IPS DF 4.7 (cell line): ENCODE results near the gene JARID2.

Experiments
- DNase-seq: peaks from one replicate; pipeline ENCODE4 v3.0.0-alpha.2; 2013; ENCODE audit warnings: low spot score; ENCODE audit errors: extremely low read depth

The JARID2 gene

DNA sequence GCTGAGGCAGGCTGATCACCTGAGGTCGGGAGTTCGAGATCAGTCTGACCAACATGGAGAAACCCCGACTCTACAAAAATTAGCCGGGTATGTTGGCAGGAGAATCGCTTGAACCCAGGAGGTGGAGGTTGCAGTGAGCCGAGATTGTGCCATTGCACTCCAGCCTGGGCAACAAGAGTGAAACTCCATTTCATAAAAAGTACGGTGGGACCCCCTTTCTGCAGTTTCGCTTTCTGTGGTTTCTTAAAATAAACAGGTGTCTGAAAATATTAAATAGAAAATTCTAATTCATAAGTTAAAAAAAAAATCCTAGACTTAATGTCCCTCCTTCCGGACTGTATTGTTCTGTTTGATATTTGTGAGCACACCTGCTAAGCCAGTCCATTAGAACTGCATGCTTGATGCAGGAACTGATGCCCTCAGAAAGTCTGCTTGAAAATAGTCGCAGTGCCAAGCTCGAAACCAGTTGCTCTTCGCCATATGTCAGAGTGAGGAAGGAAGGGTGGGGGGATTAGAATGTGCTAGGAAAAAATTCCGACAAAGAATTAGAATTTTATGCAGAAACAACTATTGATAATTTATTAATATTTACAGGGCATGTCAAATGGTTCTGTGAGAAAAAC, 85.9 kb downstream of the JARID2 start:
- DNase-seq = no peak

DNA sequence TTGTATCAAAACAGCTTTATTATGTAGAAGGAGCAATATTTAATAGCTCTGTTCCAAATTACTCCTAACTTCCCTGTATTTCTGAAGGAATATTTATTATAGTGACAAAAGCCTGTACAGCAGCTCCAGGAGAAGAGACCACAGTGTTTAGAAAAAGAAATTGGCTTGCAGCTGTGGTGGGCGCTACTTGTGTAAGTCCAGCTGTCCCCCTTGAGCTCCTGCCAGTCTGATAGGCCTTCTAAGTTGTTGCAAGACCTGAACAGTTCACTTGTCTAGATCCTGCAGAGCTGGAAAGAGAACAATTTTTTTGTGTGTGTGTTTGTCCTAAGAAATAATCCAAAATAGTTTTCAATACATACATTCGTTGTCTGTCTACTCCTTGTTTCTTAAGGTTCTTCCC, 86.6 kb downstream of the JARID2 start:
- no peak for DNase-seq

DNA sequence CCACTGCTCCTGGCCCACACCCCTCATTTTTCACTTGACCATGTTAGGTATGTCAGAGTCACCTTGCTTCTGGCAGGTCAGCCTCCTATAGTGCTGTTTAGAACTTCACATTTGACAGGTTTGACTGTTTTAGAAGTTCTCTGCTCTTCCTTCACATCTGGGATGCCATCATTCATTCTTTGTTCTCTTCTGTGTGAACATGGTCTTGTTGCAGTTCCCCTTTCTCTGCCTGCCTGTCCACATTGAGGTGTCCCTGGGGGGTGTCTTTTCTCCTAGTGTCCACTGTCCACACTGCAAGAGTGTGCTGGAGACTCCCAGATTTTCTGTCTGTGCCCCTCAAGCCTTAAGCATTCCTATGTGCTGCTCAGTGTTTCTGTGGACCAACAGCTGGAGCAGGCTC, 89.5 kb downstream of the JARID2 start:
- no peak for DNase-seq

DNA sequence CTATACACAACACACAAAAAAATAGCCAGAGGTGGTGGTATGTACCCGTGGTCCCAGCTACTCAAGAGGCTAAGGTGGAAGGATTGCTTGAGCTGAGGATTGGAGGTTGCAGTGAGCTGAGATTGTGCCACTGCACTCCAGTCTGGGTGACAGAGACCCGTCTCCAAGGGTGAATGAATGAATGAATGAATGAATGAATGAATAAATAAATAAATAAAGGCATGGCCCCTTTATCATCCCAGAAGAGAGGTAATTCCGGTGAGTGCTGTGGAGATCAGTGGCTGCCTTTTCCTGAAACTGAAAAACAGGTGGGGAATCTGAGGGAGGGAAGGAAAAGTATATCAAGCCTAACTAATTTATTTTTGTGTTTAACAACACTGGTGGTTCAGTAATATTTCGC, 90.0 kb downstream of the JARID2 start:
- no peak for DNase-seq

DNA sequence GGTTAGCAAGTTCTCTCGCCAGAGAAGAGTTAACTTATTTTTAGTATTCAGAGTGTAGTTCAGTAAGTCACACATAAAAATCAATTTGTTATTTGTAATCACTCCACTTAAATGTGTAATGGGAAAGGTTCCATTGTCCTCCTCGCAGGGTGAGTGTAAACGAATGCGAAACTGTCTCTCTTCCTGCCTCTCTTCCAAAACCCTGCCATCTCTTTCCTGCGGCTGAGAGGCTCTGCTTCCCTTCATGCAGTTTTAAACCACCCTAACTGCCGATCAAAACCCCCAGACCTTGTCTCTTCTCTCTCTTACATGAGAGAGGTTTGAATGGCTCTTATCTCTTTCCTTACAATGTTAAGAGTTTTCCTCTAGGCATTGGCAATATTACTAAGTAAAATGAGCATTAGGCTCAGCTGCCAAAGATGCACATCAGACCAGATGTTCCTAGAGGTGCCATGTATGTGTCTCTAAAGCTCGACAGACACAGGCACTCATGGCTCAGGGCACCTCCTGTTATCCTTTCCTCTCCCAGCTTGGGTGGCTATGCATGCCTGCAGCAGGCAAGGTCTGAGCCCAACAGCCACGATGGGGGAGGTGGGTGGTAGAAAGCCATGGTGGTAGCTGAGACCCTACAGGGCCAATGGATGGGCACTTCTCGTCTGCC, 91.2 kb downstream of the JARID2 start:
- no peak for DNase-seq

DNA sequence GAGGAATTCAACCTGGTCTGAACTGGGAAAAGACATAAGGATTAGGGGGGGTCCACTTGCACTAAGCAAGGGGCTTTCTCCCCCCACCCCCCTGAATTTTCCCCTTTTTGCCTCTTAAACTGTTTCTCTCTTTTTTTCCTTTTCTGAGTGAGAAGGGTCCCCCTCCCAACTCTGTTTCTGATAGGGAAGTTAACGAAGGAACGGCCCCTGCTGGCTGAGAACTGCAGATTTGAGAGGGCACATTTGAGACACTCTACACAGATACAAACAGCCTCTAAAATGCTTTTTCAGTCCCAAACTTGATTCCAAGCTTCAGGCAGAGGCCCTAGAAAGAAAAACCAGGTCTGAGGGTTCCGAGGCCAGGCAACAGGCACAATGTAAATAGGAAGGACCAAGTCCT, 91.7 kb downstream of the JARID2 start:
- no peak for DNase-seq

DNA sequence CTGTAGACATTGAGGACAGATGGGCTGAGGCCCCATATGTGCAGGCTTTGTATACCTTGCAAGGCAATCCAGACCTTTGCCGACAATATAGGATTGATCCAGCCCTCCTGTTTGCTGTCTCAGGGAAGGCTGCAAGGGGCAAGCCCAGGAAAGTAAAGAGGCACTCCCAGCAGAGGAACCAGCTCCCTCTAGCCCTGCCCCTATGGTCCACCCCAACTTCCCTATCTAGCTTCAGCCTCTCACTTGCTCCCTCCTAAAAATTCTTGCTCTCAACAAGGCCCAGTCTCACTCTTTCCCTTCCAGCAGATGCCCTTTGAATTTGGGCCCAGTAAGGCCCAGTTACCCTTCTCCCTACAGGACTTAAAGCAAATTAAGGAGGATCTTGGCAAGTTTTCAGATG, 92.6 kb downstream of the JARID2 start:
- DNase-seq = no peak

DNA sequence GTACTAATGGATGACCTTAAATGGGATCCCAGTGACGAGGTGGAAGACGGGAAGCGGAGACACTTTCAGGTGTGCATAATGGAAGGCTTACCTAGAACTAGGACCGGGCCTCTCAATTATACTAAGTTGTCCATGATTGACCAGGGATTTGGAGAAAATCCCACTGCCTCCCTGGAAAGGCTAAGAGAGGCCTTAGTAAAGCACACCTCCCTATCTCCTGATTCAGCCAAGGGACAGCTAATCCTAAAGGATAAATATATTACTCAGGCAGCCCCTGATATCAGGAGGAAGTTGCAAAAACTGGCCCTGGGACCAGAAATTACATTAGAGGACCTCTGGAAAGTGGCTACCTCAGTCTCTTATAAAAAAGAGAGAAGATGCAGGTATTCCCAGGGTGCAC, 93.2 kb downstream of the JARID2 start:
- no peak for DNase-seq

DNA sequence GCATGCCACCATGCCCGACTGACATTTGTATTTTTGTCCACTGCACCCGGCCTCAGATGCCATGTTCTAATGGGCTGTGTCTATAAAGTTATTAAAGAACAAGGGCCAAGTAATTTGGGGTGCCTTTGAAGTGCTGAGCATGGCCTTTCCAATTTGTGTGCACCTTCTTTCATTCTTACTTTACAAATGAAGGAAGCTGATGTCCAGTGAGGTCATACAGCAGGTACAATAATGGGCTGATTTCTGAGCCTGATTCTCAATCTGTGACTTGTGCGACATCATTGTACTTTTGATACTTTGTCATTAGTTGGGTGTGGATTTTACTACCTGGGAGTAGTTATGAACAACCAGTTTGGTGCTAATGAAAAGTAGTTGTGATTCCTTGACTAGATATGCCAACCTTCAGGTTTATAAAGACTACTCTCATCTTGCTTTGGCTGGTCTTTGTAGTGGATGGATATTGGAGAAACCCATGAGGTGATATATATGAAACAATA, 94.3 kb downstream of the JARID2 start:
- DNase-seq = no peak

DNA sequence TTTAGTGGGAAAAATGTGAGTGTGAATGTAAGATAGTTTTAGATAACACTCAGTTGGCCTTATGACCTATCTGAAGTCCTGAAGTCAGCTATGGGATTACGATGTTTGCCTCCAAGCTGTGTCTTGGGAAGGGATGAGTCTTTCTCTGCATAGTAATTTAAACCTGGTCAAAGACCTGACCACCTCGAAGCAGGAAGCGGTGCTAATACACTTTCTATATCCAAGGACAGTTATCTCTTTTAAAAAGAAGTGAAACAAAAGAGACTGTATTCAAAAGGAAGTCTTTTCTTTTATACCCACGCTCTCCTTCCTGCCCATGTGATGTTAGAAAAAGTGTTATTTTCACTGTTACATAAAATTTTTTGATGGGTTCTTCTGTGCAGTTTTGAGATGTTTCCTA, 94.9 kb downstream of the JARID2 start:
- no peak for DNase-seq

DNA sequence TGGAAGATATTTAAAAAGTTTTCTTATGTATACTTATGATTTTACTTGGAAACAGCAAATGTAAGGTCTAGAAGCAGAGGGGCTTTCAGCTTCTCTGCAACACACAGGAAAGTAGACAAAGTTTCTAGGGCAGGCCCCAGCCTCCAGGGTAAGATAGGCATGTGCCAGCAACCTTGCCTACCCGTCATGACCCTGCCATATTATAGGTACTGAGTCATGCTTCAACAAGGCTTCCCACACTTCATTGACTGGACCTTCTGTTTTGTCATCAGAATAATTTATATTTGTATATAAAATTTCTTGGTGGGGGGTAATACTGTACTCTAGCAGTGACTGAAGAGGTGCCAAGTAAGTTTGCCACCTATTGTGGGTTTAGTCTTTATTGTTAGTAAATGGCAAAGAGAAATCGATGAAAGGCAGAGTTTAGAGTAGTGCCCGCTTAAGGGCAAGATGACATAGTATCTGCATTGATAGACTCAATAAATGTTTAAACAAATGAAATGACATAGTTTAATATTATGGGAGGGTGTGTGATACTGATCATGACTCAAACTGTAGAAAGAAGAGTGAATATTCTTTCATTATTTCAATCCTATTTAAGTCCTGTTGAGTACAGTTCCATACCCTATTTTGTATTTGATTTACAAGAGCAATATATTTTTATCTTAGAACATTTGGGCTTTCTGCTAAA, 95.6 kb downstream of the JARID2 start:
- DNase-seq = no peak

DNA sequence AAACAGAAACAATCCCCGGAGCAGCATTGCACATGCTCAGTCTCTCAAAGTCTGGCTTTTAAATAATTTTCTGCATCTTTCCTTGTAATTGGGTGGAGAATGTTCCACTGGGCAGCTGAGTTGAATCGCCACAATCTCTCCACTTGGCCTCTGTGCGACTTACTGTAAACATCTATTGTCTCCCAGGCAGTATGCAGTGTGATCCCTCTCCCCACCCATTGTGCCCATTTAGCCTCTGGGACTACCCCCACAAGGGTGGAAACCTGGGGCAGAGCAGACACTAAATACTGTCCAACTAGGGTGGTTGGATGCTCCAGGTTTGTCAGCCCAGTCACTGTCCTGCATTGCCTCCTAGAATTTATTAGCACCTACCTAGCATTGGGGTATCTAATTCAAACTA, 96.2 kb downstream of the JARID2 start:
- no peak for DNase-seq

DNA sequence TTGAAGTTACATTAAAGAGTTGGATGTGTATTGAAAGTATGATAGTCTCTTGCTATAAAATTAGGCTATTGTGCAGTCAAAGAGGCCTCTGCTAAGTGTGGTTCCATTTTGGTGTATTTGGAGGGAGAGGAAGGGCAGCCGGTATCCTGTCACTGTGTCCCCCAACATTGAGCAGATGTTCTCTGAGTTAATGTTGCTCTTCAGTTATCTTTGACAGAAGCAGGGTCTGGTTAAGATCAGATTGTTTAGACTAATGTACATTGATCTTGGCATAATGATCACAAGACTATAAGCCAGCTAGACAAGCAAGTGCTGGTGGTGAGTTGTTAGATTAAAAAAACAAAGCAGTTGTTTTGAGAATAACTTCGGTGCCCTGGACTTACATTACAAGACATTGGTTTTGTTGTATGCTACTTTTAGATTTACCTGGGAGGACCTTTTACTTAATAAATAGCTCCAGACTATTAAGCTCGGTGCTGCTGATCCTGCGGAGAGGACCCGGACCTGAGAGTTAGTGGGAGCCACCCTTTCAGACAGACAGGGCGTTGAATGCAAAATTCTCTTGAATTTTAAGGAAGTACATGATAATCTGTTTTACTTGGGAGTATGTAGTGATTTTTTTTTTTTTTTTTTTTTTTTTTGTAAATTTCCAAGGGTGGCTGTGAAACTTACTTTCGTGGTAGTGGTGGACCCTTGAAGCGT, 97.8 kb downstream of the JARID2 start:
- no peak for DNase-seq

DNA sequence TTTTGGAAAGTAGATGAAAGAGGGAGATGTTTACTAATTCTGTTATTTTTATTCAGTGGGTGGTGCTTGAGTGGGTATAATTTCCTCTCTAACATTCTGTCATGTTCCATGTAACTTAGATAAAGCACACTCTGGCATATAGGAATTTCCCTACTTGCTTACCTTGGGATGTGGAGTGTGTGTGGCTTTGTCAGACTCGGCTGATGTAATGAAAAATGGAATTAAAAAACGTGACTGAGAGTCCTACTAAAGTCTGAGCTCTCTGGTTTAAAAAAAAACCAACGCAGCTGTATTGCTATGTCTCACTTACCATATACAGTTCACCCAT, 98.3 kb downstream of the JARID2 start:
- no peak for DNase-seq

DNA sequence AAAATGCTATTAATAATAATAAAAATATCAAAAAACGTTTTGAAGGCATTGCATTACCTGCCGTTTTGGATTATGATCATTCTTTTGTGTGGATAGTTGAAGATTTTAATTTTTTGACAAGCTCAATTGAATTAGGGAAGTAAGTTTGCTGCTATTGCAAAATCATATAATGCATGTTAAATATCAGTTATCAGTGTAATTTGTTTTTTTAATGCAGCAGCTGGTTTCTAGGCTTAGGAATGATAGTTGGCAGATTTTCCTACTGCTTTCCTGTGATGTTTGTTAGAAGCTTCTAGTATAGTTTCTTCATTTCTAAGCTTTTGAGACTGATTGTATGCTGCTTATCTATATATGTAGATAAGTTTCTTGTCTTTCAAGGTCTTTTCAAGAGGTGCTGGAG, 99.0 kb downstream of the JARID2 start:
- no peak for DNase-seq

DNA sequence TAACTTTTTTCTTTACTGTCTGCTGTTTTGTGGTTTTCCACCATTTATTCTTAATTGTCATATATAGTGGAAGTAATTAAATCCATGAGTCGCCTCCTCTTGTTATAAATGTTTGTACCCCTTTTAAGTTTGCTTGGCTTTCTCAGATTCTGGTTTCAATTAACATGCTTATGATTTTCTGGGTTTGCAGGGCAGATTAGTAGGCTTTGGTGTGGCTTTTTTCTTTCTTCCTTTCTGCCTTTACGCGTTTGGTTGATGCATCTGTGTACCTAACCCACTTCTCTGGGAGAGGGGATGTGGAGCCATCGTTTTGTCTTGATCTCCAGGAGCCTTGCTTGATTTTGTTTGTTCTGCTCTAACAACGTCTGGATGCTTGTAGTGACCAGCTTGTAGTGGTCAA, 100.4 kb downstream of the JARID2 start:
- DNase-seq = no peak

DNA sequence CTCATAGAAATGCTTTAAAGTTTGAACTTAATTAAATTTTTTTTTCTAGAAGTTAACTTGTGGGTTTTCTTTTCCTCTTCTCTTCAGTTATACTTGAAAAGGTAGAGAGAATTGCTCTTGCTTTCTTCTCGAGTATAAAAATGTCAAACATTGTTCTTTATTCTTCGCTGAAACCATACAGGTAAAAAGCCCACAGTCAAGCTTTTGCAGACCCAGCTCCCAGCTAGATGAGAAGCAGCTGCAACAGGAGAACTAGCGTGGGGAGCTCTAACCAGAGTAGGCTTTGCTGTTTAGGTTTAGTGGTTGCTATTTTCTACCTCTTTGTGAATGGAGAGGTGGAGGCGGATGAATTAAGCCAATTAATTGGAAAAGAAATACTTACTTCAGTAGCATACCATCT, 102.7 kb downstream of the JARID2 start:
- DNase-seq = no peak

DNA sequence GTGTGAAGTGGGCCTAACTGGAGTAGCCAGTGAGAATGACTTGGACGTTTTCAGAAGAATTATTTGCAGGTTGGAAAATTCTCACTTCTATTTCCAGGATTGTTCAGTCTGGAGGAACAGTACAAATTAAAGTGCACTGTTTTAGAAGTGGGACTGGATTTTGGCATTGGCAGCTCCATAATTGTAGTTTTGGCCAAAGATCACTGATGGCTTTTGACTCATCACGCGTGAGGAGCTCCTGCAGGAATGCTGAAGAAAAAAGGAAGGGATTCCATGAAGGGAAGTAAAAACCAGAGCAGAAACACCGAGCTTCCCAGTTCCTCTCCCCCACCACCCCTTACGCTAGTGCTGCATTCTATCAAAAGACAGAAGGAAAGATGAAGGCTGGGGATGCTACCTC, 103.5 kb downstream of the JARID2 start:
- no peak for DNase-seq

DNA sequence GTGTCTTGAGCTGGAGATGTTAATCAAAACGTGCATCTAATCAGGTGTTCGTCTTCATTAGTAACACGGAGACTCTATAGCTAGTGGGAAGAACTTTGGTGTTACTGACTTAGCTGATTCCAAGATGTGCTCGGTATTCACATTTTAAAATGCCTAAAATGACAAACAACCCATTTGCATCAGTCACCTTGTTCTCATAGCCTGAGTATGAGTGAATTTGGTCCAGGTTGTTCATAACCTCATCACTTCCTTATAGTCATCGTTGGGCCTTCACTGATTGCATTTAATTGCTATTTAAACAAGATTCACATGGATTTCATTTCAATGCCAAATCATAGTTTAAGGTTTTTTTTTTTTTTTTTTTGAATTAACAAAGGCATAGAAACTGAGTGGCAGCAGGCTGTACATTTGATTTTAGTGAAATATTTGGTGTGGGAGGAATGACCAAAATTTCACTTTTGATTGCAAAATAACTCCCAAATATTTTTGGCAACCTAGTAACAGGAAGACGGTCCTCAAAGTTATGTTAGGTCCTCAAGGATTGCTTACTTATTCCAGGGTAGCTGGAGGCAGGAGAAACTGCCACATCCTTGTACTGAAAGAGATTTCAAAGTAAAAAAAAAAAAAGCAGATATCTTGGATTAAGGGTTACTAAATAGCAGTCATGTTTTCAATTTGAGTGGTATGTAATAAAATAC, 104.7 kb downstream of the JARID2 start:
- DNase-seq = no peak

DNA sequence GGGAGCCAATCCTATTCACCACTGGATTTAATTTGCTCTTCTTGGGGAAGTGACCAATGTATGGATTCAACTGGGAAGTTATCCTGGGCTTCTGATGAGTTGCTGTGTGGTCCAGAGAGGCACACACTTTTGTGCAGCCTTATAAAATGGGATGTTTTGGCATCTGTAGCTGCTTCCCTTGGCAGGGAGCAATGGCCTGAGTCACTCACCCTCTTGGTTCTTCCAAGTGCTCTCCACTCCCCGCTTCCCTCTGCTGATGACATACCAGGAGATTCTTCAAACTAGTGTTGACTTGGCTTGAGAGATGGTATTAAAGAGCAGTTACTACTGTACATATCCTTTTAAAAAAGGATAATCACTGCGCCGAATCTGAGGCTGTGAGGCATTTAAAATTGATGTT, 105.8 kb downstream of the JARID2 start:
- no peak for DNase-seq

DNA sequence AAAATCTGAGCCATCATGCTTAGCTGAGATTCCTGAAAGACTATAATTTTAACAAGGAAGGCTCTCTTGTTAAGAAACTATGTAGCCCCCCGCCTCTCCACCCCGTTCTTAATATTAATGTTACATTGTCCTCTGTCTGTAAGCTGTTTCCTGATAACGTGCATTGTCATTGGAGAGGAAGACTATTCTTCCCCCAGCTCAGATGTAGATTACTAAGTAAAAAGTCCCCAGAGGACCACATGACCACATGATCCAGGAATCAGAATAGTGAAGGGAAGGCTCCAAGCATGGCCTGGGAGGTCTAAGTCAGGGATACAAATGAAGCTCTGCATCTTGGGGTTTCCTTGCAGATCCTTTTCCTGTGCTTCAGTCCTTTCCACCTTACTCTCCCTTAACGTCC, 106.4 kb downstream of the JARID2 start:
- DNase-seq = no peak

DNA sequence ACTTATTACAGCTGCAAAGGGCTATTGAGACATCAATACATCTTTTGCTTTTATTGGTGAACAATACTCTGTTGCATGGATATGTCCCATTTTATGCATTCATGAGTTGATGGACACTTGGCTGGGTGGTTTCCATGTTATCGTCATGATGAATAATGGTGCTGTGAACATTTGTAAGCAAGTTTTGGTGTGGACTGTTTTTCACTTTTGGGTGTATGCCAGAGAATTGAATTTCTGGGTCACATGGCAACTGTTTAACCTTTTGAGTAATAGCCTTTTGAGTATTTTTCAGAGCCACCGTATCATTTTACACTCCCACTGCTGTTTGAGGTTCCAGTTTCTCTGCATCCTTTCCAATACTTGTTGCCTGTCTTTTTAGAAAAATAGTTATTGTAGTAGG, 107.0 kb downstream of the JARID2 start:
- no peak for DNase-seq
